ENCODE measurements around the gene FAAH2. TPM values are rescaled to one million over a fixed set of nuclear protein-coding genes. Genes with fewer than 3 reads are reported as not detected.
"Not testable (repeated sequence)": the region's sequence is repeated elsewhere in the genome, so short reads cannot be mapped to it uniquely, and the experiment has no call there.

The FAAH2 gene
- total RNA-seq, 6 experiments from 2014 or later, result not detected

- TF ChIP-seq, protein P1, sequence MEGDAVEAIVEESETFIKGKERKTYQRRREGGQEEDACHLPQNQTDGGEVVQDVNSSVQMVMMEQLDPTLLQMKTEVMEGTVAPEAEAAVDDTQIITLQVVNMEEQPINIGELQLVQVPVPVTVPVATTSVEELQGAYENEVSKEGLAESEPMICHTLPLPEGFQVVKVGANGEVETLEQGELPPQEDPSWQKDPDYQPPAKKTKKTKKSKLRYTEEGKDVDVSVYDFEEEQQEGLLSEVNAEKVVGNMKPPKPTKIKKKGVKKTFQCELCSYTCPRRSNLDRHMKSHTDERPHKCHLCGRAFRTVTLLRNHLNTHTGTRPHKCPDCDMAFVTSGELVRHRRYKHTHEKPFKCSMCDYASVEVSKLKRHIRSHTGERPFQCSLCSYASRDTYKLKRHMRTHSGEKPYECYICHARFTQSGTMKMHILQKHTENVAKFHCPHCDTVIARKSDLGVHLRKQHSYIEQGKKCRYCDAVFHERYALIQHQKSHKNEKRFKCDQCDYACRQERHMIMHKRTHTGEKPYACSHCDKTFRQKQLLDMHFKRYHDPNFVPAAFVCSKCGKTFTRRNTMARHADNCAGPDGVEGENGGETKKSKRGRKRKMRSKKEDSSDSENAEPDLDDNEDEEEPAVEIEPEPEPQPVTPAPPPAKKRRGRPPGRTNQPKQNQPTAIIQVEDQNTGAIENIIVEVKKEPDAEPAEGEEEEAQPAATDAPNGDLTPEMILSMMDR (IDR thresholded peaks at IDR 0.05), result no peak
- H3K4me1 Mint-ChIP-seq (ENCODE audit: low read depth), result no peaks in the 10 kb centered on the region
- no peak for DNase-seq
- H3K36me3 Mint-ChIP-seq (ENCODE audit: low read depth), result no peaks in the 10 kb centered on the region
- no peak overlapping the region for H3K4me3 Mint-ChIP-seq
- no peak overlapping the region for H3K27ac Mint-ChIP-seq
- H3K9me3 Mint-ChIP-seq, result 0 out of 2 replicates have a peak, but pooled peaks cover 4% of the 10 kb centered on the region
- H3K27me3 Mint-ChIP-seq (ENCODE audit: insufficient read depth), result no peaks in the 10 kb centered on the region
Observed at GRCh38 chrX:57380026-57380796, 93.7 kb downstream of the FAAH2 start.

DNA sequence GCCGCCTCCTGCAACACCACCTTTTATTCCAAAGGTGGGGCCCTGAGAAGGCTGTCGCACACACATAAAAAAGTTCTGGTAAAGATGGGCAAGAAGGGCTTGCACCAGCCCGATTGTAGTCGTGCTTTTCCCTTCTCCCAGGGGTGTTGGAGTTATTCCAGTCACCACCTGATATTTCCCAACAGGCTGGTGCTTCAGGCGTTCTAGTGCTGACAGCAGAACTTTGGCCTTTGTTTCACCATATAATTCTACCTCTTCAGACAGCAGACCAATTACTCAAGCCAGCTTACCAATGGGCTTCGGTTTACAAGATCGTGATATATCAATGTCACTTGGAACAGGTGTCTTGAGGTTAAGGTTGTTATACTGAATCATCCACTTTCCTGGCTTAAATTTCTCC, 107.7 kb downstream of the FAAH2 start:
- H3K4me1 Mint-ChIP-seq (ENCODE audit: low read depth); H3K9me3 Mint-ChIP-seq; H3K4me3 Mint-ChIP-seq; H3K27ac Mint-ChIP-seq; DNase-seq; H3K36me3 Mint-ChIP-seq (ENCODE audit: low read depth); H3K27me3 Mint-ChIP-seq (ENCODE audit: insufficient read depth): not testable (repeated sequence)

DNA sequence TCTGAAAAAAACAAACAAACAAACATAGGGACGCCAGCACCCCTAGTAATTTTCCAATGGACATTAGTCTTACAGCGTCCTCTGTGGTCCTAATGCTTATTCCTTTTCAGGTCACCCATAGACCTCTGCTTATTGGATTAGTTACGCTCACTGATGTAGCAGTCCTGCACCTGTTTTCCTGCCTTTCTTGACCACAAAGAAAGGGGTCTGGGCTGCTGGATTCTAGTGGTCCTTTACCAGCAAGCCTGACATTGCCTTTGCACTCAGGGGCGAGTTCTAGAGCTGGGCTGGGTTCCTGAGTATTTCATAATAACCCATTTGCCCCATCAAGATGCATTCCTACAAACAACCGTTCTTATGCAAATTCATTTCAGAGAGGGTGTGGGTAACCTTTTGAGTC, 116.7 kb downstream of the FAAH2 start:
- not testable (repeated sequence) for H3K27me3 Mint-ChIP-seq (ENCODE audit: insufficient read depth); H3K4me3 Mint-ChIP-seq; H3K36me3 Mint-ChIP-seq (ENCODE audit: low read depth); H3K27ac Mint-ChIP-seq; DNase-seq; H3K4me1 Mint-ChIP-seq (ENCODE audit: low read depth); H3K9me3 Mint-ChIP-seq

DNA sequence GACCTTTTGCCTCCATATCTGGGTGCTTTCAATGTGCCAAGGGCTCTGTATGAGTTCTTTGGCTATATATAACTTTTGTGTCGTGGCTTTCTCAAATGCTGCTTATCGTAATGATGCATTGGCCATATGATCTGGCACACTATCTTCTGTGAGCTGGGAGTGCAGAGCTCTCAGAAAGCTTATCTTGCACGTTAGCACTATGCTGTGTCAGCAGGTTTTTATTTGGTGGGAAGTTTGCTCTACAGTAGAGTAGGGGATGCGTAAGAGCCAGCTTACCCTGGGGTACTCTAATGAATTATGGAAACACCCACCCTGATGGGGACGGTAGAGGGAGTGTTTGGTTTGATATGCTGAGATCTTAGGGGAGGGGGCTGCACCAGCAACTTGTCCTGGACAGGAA, 119.6 kb downstream of the FAAH2 start:
- peaks cover 9% of the 10 kb centered on the region for H3K9me3 Mint-ChIP-seq
- TF ChIP-seq, protein P1 (IDR thresholded peaks at IDR 0.05), result no peak
- no peaks in the 10 kb centered on the region for H3K36me3 Mint-ChIP-seq (ENCODE audit: low read depth)
- H3K4me1 Mint-ChIP-seq (ENCODE audit: low read depth), result no peaks in the 10 kb centered on the region
- no peaks in the 10 kb centered on the region; the same call in 1 of the 2 replicates for H3K27me3 Mint-ChIP-seq (ENCODE audit: insufficient read depth)
- H3K27ac Mint-ChIP-seq, result no peak overlapping the region
- H3K4me3 Mint-ChIP-seq, result no peak overlapping the region
- no peak for DNase-seq

GRCh38 chrX:57417827-57418226, 131.3 kb downstream of the FAAH2 start:
- Mint-ChIP-seq H3K27me3 (ENCODE audit: insufficient read depth) (no peaks in the 10 kb centered on the region), H3K4me3 (no peak overlapping the region), H3K36me3 (ENCODE audit: low read depth) (no peaks in the 10 kb centered on the region), H3K9me3 (peaks cover 8% of the 10 kb centered on the region), H3K27ac (no peak overlapping the region), H3K4me1 (ENCODE audit: low read depth) (no peaks in the 10 kb centered on the region)
- TF ChIP-seq, protein P1 (IDR thresholded peaks at IDR 0.05), result no peak
- DNase-seq, result no peak

DNA sequence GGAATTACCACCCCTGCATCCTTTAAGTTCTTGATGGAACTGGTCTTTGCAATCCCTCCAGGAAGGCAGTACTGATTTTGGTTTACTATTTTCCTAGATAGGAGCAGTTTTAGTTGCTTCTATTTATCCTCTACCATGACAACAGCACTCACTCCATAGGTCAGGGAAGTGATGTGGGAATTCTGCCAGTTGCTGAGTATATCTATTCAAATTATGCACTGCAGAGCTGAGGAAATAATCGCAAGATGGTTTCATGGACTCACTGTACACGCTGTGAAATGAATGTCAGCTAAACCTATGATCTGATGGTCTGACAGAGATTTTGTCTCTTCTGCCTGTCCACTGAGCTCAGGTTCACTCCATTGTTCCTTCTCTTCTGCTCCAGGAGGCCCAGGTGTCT, 135.8 kb downstream of the FAAH2 start:
- Mint-ChIP-seq H3K36me3 (ENCODE audit: low read depth) (no peaks in the 10 kb centered on the region), H3K27ac (no peak overlapping the region), H3K4me3 (no peak overlapping the region), H3K27me3 (ENCODE audit: insufficient read depth) (no peaks in the 10 kb centered on the region), H3K9me3 (no peaks in the 10 kb centered on the region), H3K4me1 (ENCODE audit: low read depth) (no peaks in the 10 kb centered on the region)
- TF ChIP-seq, protein P1 (IDR thresholded peaks at IDR 0.05), result no peak
- DNase-seq, result no peak

Measured in HFFc6 (cell line).